Measurements from ENCODE around the gene MAP1LC3B.

MAP1LC3B gene

GRCh38 chr16:87412371-87412995 is 20.3 kb downstream of the MAP1LC3B start:
- no peak overlapping the region for H3K4ac ChIP-seq (ENCODE audit: low read depth in 1 of 2, low read length in 2 of 2)
- H3K14ac ChIP-seq (ENCODE audit: low read length in 2 of 2): no peak overlapping the region
- H3K9ac ChIP-seq (ENCODE audit: low read length): no peak overlapping the region
- peaks cover 71 to 95% of the 10 kb centered on the region in 2 experiments for H3K36me3 ChIP-seq (ENCODE audit: control insufficient read depth in 1 of 2, insufficient read depth in 2 of 2, low read depth in 1 of 2, low read length in 2 of 2)
- H2BK12ac ChIP-seq (ENCODE audit: low read length in 2 of 2): no peak overlapping the region
- no peak overlapping the region for H2AFZ ChIP-seq (ENCODE audit: low read depth, low read length)
- H2BK120ac ChIP-seq (ENCODE audit: low read depth, low read length): no peak overlapping the region
- no peak overlapping the region for H3K18ac ChIP-seq (ENCODE audit: low read depth in 1 of 2, low read length in 2 of 2)
- 92% methylated on average over 31 of the region's 31 CpGs for WGBS
- no peak overlapping the region for H3K4me2 ChIP-seq (ENCODE audit: low read length, poor library complexity, severe bottlenecking)
- no peak overlapping the region for H2BK5ac ChIP-seq (ENCODE audit: low read depth, low read length, poor library complexity, severe bottlenecking)
- H3K4me3 ChIP-seq (ENCODE audit: insufficient read depth in 1 of 2, low read depth in 1 of 2, low read length in 2 of 2): no peak overlapping the region
- H3K23ac ChIP-seq (ENCODE audit: low read length in 2 of 2): no peak overlapping the region
- DNase-seq: no peak
- H3K27me3 ChIP-seq (ENCODE audit: control insufficient read depth in 1 of 2, insufficient read depth in 1 of 2, low read length in 2 of 2): no peaks in the 10 kb centered on the region
- H4K91ac ChIP-seq (ENCODE audit: low read length): peak overlapping the region; percentile 71
- H3K9me3 ChIP-seq (ENCODE audit: control insufficient read depth, low read length): no peaks in the 10 kb centered on the region
- H3K4me1 ChIP-seq (ENCODE audit: control insufficient read depth, insufficient read depth, low read depth, low read length): peaks cover 2% of the 10 kb centered on the region
- peaks cover 47% of the 10 kb centered on the region for H3K79me1 ChIP-seq (replicated peaks; ENCODE audit: low read length, poor library complexity, severe bottlenecking)
- H2BK15ac ChIP-seq (ENCODE audit: low read depth, poor library complexity, severe bottlenecking): no peak overlapping the region
- H2AK5ac ChIP-seq (ENCODE audit: low read length, severe bottlenecking): no peak overlapping the region
- H3K27ac ChIP-seq (ENCODE audit: low read length, poor library complexity, severe bottlenecking): no peak overlapping the region
- no peak overlapping the region for H4K8ac ChIP-seq (ENCODE audit: low read length)

GRCh38 chr16:87412996-87413421 is 20.9 kb downstream of the MAP1LC3B start:
- Histone ChIP-seq H4K91ac (ENCODE audit: low read length) (no peak overlapping the region), H2BK120ac (ENCODE audit: low read depth, low read length) (no peak overlapping the region), H3K79me1 (replicated peaks; ENCODE audit: low read length, poor library complexity, severe bottlenecking) (peaks cover 47% of the 10 kb centered on the region), H3K27ac (ENCODE audit: low read length, poor library complexity, severe bottlenecking) (no peak overlapping the region), H2BK15ac (ENCODE audit: low read depth, poor library complexity, severe bottlenecking) (no peak overlapping the region), H3K14ac (ENCODE audit: low read length in 2 of 2) (no peak overlapping the region), H3K36me3 (ENCODE audit: control insufficient read depth in 1 of 2, insufficient read depth in 2 of 2, low read depth in 1 of 2, low read length in 2 of 2) (peaks cover 71 to 95% of the 10 kb centered on the region in 2 experiments), H2AFZ (ENCODE audit: low read depth, low read length) (no peak overlapping the region), H3K4me1 (ENCODE audit: control insufficient read depth, insufficient read depth, low read depth, low read length) (peaks cover 2% of the 10 kb centered on the region), H3K27me3 (ENCODE audit: control insufficient read depth in 1 of 2, insufficient read depth in 1 of 2, low read length in 2 of 2) (no peaks in the 10 kb centered on the region), H3K4ac (ENCODE audit: low read depth in 1 of 2, low read length in 2 of 2) (no peak overlapping the region), H3K9me3 (ENCODE audit: control insufficient read depth, low read length) (no peaks in the 10 kb centered on the region), H3K18ac (ENCODE audit: low read depth in 1 of 2, low read length in 2 of 2) (no peak overlapping the region), H2BK12ac (ENCODE audit: low read length in 2 of 2) (no peak overlapping the region), H2BK5ac (ENCODE audit: low read depth, low read length, poor library complexity, severe bottlenecking) (no peak overlapping the region), H3K9ac (ENCODE audit: low read length) (no peak overlapping the region), H3K23ac (ENCODE audit: low read length in 2 of 2) (no peak overlapping the region), H2AK5ac (ENCODE audit: low read length, severe bottlenecking) (no peak overlapping the region), H4K8ac (ENCODE audit: low read length) (no peak overlapping the region), H3K4me2 (ENCODE audit: low read length, poor library complexity, severe bottlenecking) (no peak overlapping the region), H3K4me3 (ENCODE audit: insufficient read depth in 1 of 2, low read depth in 1 of 2, low read length in 2 of 2) (peak overlapping the region in 1 of 2 experiments; percentile 10)
- no peak for DNase-seq
- WGBS: 97% methylated on average over 26 of the region's 27 CpGs

- Histone ChIP-seq H3K18ac (ENCODE audit: low read depth in 1 of 2, low read length in 2 of 2) (no peak overlapping the region), H2BK5ac (ENCODE audit: low read depth, low read length, poor library complexity, severe bottlenecking) (no peak overlapping the region), H2AFZ (ENCODE audit: low read depth, low read length) (no peak overlapping the region), H3K23ac (ENCODE audit: low read length in 2 of 2) (no peak overlapping the region), H3K14ac (ENCODE audit: low read length in 2 of 2) (no peak overlapping the region), H3K9me3 (ENCODE audit: control insufficient read depth, low read length) (no peaks in the 10 kb centered on the region), H3K36me3 (ENCODE audit: control insufficient read depth in 1 of 2, insufficient read depth in 2 of 2, low read depth in 1 of 2, low read length in 2 of 2) (peaks cover 75 to 94% of the 10 kb centered on the region in 2 experiments), H3K4me3 (ENCODE audit: insufficient read depth in 1 of 2, low read depth in 1 of 2, low read length in 2 of 2) (no peak overlapping the region), H4K8ac (ENCODE audit: low read length) (no peak overlapping the region), H3K4me1 (ENCODE audit: control insufficient read depth, insufficient read depth, low read depth, low read length) (peaks cover 2% of the 10 kb centered on the region), H3K27ac (ENCODE audit: low read length, poor library complexity, severe bottlenecking) (no peak overlapping the region), H3K4me2 (ENCODE audit: low read length, poor library complexity, severe bottlenecking) (no peak overlapping the region), H2AK5ac (ENCODE audit: low read length, severe bottlenecking) (no peak overlapping the region), H4K91ac (ENCODE audit: low read length) (no peak overlapping the region), H2BK120ac (ENCODE audit: low read depth, low read length) (no peak overlapping the region), H3K79me1 (replicated peaks; ENCODE audit: low read length, poor library complexity, severe bottlenecking) (peaks cover 47% of the 10 kb centered on the region), H3K27me3 (ENCODE audit: control insufficient read depth in 1 of 2, insufficient read depth in 1 of 2, low read length in 2 of 2) (no peaks in the 10 kb centered on the region), H3K9ac (ENCODE audit: low read length) (no peak overlapping the region), H2BK12ac (ENCODE audit: low read length in 2 of 2) (no peak overlapping the region), H3K4ac (ENCODE audit: low read depth in 1 of 2, low read length in 2 of 2) (no peak overlapping the region), H2BK15ac (ENCODE audit: low read depth, poor library complexity, severe bottlenecking) (no peak overlapping the region)
- DNase-seq: no peak
- WGBS: 91% methylated on average over 24 of the region's 24 CpGs
Observed at GRCh38 chr16:87414251-87414680, 22.1 kb downstream of the MAP1LC3B start.

- WGBS: 96% methylated on average over 9 of the region's 9 CpGs
- H2BK12ac ChIP-seq (ENCODE audit: low read length in 2 of 2): no peak overlapping the region
- no peak overlapping the region for H3K23ac ChIP-seq (ENCODE audit: low read length in 2 of 2)
- no peak overlapping the region for H4K91ac ChIP-seq (ENCODE audit: low read length)
- H3K36me3 ChIP-seq (ENCODE audit: control insufficient read depth in 1 of 2, insufficient read depth in 2 of 2, low read depth in 1 of 2, low read length in 2 of 2): peaks cover 74 to 92% of the 10 kb centered on the region in 2 experiments
- H3K27me3 ChIP-seq (ENCODE audit: control insufficient read depth in 1 of 2, insufficient read depth in 1 of 2, low read length in 2 of 2): no peaks in the 10 kb centered on the region
- no peak overlapping the region for H3K4me2 ChIP-seq (ENCODE audit: low read length, poor library complexity, severe bottlenecking)
- H3K9ac ChIP-seq (ENCODE audit: low read length): no peak overlapping the region
- H3K14ac ChIP-seq (ENCODE audit: low read length in 2 of 2): no peak overlapping the region
- H2AFZ ChIP-seq (ENCODE audit: low read depth, low read length): no peak overlapping the region
- no peak overlapping the region for H3K4ac ChIP-seq (ENCODE audit: low read depth in 1 of 2, low read length in 2 of 2)
- H3K27ac ChIP-seq (ENCODE audit: low read length, poor library complexity, severe bottlenecking): no peak overlapping the region
- no peak overlapping the region for H2AK5ac ChIP-seq (ENCODE audit: low read length, severe bottlenecking)
- H2BK120ac ChIP-seq (ENCODE audit: low read depth, low read length): no peak overlapping the region
- no peak overlapping the region for H2BK15ac ChIP-seq (ENCODE audit: low read depth, poor library complexity, severe bottlenecking)
- H3K4me1 ChIP-seq (ENCODE audit: control insufficient read depth, insufficient read depth, low read depth, low read length): peaks cover 2% of the 10 kb centered on the region
- no peaks in the 10 kb centered on the region for H3K9me3 ChIP-seq (ENCODE audit: control insufficient read depth, low read length)
- DNase-seq: no peak
- no peak overlapping the region for H4K8ac ChIP-seq (ENCODE audit: low read length)
- no peak overlapping the region for H3K18ac ChIP-seq (ENCODE audit: low read depth in 1 of 2, low read length in 2 of 2)
- H3K4me3 ChIP-seq (ENCODE audit: insufficient read depth in 1 of 2, low read depth in 1 of 2, low read length in 2 of 2): peak overlapping the region in 1 of 2 experiments; percentile 29
- no peak overlapping the region for H2BK5ac ChIP-seq (ENCODE audit: low read depth, low read length, poor library complexity, severe bottlenecking)
- peaks cover 44% of the 10 kb centered on the region for H3K79me1 ChIP-seq (replicated peaks; ENCODE audit: low read length, poor library complexity, severe bottlenecking)
Observed at GRCh38 chr16:87415441-87415840, 23.3 kb downstream of the MAP1LC3B start.
